Neutrophil (primary cell): ENCODE data around the gene LPCAT1.
"Not testable (repeated sequence)": the region's sequence is repeated elsewhere in the genome, so short reads cannot be mapped to it uniquely, and the experiment has no call there.

Source experiments
- H3K27ac ChIP-seq: fragments of 200-600 bp; sonication (generic); 2 replicates; pipeline ENCODE4 v1.5.1; 2016; ENCODE audit warnings: mild to moderate bottlenecking, moderate library complexity
- H3K27me3 ChIP-seq: fragments of 200-600 bp; sonication (generic); 2 replicates; pipeline ENCODE4 v1.6.0; 2016; ENCODE audit warnings: mild to moderate bottlenecking
- H3K36me3 ChIP-seq: fragments of 200-600 bp; sonication (generic); 2 replicates; pipeline ENCODE4 v1.5.1; 2017
- H3K4me1 ChIP-seq, 2 experiments: fragments of 200-600 bp in 1 of 2; sonication (generic) in 1 of 2; 1 replicate in 1 of 2; 2 replicates in 1 of 2; pipeline versions ENCODE4 v1.5.1 to v1.6.1; 2013 to 2016; ENCODE audit warnings: low read depth in 1 of 2, low read length in 1 of 2, mild to moderate bottlenecking in 1 of 2, moderate library complexity in 1 of 2; ENCODE audit not compliant: control insufficient read depth in 1 of 2, insufficient read depth in 1 of 2
- H3K4me3 ChIP-seq, 2 experiments: fragments of 200-600 bp in 1 of 2; sonication (generic) in 1 of 2; 1 replicate in 1 of 2; 2 replicates in 1 of 2; pipeline ENCODE4 v1.5.1; 2013 to 2016; ENCODE audit warnings: low read depth in 1 of 2, low read length in 1 of 2, mild to moderate bottlenecking in 1 of 2, moderate library complexity in 1 of 2
- H3K9me3 ChIP-seq: fragments of 200-600 bp; sonication (generic); 2 replicates; pipeline ENCODE4 v1.5.1; 2016
- TF ChIP-seq, protein P1 (sequence below): fragments of 200-600 bp; sonication (generic); IDR thresholded peaks from 2 replicates; pipeline ENCODE4 v1.5.1; 2016; ENCODE audit warnings: antibody characterized with exemption

Gene LPCAT1

DNA sequence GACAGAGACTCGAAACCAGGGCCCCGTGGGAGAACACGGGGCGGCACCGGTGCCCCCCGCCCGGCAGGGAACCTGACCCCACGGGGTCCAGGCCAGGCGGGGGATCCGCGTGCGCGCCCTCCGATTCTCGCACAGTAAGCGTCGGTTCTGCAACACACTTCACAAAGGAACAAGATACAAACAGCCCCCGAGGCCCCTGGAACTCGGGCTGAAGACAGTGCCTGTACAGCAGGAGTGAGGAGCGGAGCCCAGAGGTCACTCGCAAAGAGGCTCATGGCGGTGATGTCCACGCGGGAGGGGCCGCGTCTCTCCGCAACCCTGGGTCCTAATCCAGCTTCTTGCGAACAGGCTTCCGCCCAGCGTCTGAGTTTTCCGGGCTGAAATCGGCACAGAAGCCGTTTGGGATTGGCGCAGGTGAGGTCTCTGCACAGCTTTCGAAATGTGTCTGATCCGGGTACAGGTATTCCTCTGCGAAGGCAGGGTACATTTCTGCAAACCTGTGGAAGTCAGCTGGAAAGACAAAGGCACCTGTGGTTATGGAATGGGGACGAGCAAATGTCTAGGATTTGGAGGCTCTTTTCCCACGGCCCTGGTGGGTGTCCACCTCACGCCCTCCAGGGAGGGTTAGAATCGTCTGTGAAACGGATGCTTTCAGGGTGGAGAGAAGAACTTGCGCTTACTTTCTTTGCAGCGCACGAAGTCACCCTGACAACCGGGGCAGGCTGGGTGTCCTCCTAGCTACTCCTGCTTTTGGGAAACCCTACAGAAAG, 60.2 kb downstream of the LPCAT1 start:
- Histone ChIP-seq H3K4me1 (no peaks in the 10 kb centered on the region), H3K9me3 (no peaks in the 10 kb centered on the region), H3K36me3 (peaks cover 95% of the 10 kb centered on the region), H3K27me3 (no peaks in the 10 kb centered on the region), H3K27ac (no peak overlapping the region), H3K4me3 (no peak overlapping the region)
- TF ChIP-seq, protein P1, sequence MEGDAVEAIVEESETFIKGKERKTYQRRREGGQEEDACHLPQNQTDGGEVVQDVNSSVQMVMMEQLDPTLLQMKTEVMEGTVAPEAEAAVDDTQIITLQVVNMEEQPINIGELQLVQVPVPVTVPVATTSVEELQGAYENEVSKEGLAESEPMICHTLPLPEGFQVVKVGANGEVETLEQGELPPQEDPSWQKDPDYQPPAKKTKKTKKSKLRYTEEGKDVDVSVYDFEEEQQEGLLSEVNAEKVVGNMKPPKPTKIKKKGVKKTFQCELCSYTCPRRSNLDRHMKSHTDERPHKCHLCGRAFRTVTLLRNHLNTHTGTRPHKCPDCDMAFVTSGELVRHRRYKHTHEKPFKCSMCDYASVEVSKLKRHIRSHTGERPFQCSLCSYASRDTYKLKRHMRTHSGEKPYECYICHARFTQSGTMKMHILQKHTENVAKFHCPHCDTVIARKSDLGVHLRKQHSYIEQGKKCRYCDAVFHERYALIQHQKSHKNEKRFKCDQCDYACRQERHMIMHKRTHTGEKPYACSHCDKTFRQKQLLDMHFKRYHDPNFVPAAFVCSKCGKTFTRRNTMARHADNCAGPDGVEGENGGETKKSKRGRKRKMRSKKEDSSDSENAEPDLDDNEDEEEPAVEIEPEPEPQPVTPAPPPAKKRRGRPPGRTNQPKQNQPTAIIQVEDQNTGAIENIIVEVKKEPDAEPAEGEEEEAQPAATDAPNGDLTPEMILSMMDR = no peak

DNA sequence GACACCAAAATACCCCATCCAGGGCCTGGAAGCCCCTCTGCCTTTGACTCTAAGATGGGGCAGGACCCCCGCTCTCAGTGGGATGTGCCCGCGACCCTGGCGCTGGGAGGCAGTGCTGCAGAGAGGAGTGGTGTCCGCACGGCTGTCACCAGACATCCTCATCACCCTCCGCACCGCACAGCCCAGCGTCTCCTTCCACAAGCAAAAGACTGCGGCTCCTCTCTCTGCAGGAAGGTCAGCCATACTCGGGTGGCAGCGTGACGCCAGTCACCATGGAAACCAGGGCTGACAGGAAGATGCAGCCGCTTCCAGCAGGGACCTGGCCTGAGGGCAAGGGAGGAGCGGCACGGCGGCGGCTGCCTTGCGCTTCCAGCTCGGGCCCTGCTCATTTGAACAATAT, 61.4 kb downstream of the LPCAT1 start:
- H3K27me3 ChIP-seq = no peaks in the 10 kb centered on the region
- H3K36me3 ChIP-seq = peaks cover 83% of the 10 kb centered on the region
- H3K9me3 ChIP-seq = peaks cover 4% of the 10 kb centered on the region
- no peak overlapping the region for H3K4me3 ChIP-seq
- TF ChIP-seq, protein P1 = no peak
- H3K4me1 ChIP-seq = no peaks in the 10 kb centered on the region
- H3K27ac ChIP-seq = peak overlapping the region; percentile 5

DNA sequence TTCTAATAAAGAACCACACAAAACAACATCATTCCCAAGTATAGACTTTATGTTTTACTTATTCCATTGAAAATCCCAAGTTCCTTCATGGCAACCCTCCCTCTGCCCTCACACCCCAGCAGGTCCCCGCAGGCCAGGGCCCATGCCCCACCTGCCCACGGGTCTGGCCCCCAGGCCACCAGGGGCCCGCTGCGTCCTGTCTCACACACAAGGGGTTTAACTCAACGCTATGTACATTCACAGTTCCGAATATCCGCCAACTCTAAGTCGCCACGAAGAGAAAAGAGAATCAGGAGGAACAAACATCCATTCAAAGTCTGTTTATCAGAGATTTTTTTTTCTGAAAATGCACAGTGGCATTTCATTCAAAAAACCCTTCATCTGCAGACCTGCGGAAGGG, 62.4 kb downstream of the LPCAT1 start:
- H3K9me3 ChIP-seq = peaks cover 11% of the 10 kb centered on the region
- H3K27ac ChIP-seq = no peak overlapping the region
- no peak overlapping the region for H3K4me3 ChIP-seq
- TF ChIP-seq, protein P1 = no peak
- H3K4me1 ChIP-seq = no peaks in the 10 kb centered on the region
- no peaks in the 10 kb centered on the region for H3K27me3 ChIP-seq
- peaks cover 74% of the 10 kb centered on the region for H3K36me3 ChIP-seq

DNA sequence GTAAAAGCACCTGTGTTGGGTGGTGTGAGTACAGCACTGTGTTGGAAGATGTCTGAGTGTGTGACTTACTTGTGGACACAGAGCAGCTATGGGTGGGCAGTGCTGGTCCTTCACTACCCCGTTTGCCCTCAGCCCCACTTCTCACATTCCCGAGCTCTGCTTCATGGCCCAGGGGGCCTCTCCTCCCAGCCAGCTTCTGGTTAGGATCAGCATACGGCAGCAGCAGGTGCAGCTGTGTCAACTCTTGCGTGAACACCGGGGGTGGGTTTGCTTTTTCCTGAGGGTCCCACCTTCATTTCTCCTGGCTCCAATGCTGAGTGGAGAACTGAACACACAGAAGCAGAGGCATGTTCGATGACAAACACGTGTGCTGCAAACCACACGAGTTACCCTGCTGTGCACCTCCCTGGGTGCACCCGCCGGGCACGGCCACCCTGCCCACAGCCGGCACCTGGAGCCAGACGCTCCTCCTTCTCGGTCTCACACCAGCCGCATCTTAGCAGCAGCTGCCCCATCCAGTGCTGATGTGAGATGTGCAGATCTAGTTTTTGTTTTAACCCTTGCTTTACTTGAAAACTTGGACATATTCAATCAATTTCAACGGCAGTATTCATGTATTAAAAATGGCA, 63.6 kb downstream of the LPCAT1 start:
- Histone ChIP-seq H3K36me3 (peaks cover 61% of the 10 kb centered on the region), H3K27me3 (no peaks in the 10 kb centered on the region), H3K27ac (peak overlapping the region; percentile 37), H3K9me3 (peaks cover 11% of the 10 kb centered on the region), H3K4me1 (no peaks in the 10 kb centered on the region), H3K4me3 (no peak overlapping the region)
- TF ChIP-seq, protein P1 = no peak

DNA sequence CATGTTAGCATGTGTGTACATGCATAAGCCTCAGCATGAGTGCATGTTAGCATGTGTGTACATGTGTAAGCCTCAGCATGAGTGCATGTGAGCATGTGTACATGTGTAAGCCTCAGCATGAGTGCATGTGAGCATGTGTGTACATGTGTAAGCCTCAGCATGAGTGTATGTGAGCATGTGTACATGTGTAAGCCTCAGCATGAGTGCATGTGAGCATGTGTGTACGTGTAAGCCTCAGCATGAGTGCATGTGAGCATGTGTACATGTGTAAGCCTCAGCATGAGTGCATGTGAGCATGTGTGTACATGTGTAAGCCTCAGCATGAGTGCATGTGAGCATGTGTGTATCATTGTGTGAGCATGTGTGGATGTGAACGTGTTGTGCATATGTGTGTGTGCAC, 64.3 kb downstream of the LPCAT1 start:
- peaks cover 11% of the 10 kb centered on the region for H3K9me3 ChIP-seq
- peaks cover 54% of the 10 kb centered on the region for H3K36me3 ChIP-seq
- H3K27ac ChIP-seq = not testable (repeated sequence)

DNA sequence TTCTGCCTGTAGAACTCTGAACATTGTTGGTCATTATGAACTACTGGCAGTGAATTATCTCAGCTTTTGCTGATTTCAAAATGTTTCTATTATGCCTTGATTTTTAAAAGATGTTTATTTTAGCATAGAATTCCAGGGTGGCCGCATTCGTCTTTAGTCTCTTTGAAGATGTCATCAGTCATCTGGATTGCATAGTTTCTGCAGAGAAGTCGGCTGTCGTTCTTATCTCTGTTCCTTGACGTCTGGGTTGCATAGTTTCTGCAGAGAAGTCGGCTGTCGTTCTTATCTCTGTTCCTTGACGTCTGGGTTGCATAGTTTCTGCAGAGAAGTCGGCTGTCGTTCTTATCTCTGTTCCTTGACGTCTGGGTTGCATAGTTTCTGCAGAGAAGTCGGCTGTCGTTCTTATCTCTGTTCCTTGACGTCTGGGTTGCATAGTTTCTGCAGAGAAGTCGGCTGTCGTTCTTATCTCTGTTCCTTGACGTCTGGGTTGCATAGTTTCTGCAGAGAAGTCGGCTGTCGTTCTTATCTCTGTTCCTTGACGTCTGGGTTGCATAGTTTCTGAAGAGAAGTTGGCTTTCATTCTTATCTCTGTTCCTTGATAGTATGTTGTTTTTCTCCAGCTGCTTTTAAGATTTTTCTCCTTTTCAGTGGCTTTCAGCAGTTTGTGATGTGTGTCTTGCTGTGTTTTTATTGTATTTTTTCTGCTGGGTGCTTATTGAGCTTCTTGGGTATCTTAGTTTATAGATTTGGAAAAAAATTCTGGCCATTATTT, 67.5 kb downstream of the LPCAT1 start:
- H3K9me3 ChIP-seq = peaks cover 11% of the 10 kb centered on the region

More for the DNA sequence above, 64.3 kb downstream of the LPCAT1 start:
- H3K4me1 ChIP-seq, H3K4me3 ChIP-seq, H3K27me3 ChIP-seq: not testable (repeated sequence)

More for the DNA sequence above, 67.5 kb downstream of the LPCAT1 start:
- not testable (repeated sequence) for H3K4me3 ChIP-seq, H3K4me1 ChIP-seq, H3K27ac ChIP-seq
- peaks cover 13% of the 10 kb centered on the region for H3K27me3 ChIP-seq
- H3K36me3 ChIP-seq = peaks cover 23% of the 10 kb centered on the region
